Natural killer cell (primary cell): ENCODE data around the gene RAMACL. TPM values are rescaled to one million over a fixed set of nuclear protein-coding genes. Genes with fewer than 3 reads are reported as not detected.

Source experiments
- ATAC-seq, 3 donors: fragments of 150-1000 bp in 2 of 3; fragments of 200-7000 bp in 1 of 3; cut with Tn5 transposase; 1 replicate in 1 of 3; 2 replicates in 2 of 3; pipeline ENCODE4 v1.10.0; 2021; ENCODE audit warnings: mild to moderate bottlenecking in 2 of 3, moderate library complexity in 2 of 3
- DNase-seq, 2 donors: peaks; one replicate each; pipeline versions ENCODE4 v3.0.0 to v3.0.0-alpha.2; 2013 to 2021; ENCODE audit warnings: mixed read lengths in 1 of 2
- H3K27ac ChIP-seq: one replicate; pipeline ENCODE4 v1.5.1; 2013; ENCODE audit warnings: mild to moderate bottlenecking, low read length
- H3K27me3 ChIP-seq: one replicate; pipeline ENCODE4 v1.6.1; 2013; ENCODE audit warnings: low read length; ENCODE audit not compliant: control insufficient read depth, insufficient read depth
- H3K36me3 ChIP-seq: one replicate; pipeline ENCODE4 v1.6.1; 2013; ENCODE audit warnings: low read length; ENCODE audit not compliant: control insufficient read depth, insufficient read depth
- H3K4me1 ChIP-seq: one replicate; pipeline ENCODE4 v1.6.1; 2013; ENCODE audit warnings: low read length; ENCODE audit not compliant: control insufficient read depth, insufficient read depth
- H3K4me3 ChIP-seq: one replicate; pipeline ENCODE4 v1.5.1; 2013; ENCODE audit warnings: low read length
- H3K9me3 ChIP-seq: one replicate; pipeline ENCODE4 v1.6.1; 2013; ENCODE audit warnings: low read length; ENCODE audit not compliant: control insufficient read depth, insufficient read depth
- H3K27ac Mint-ChIP-seq, 2 donors: one replicate each; pipeline ENCODE4 v1.8.0; 2022; ENCODE audit warnings: mild to moderate bottlenecking in 2 of 2, mixed read lengths in 2 of 2, moderate library complexity in 1 of 2
- H3K27me3 Mint-ChIP-seq, 2 donors: one replicate each; pipeline ENCODE4 v1.8.0; 2022; ENCODE audit warnings: low read depth in 2 of 2, mixed read lengths in 2 of 2
- H3K36me3 Mint-ChIP-seq: one replicate; pipeline ENCODE4 v1.8.0; 2022; ENCODE audit warnings: mixed read lengths
- H3K4me1 Mint-ChIP-seq, 2 donors: one replicate each; pipeline ENCODE4 v1.8.0; 2022; ENCODE audit warnings: mixed read lengths in 2 of 2
- H3K4me3 Mint-ChIP-seq: one replicate; pipeline ENCODE4 v1.8.0; 2022; ENCODE audit warnings: mild to moderate bottlenecking, moderate library complexity, mixed read lengths
- H3K9me3 Mint-ChIP-seq, 2 donors: one replicate each; pipeline ENCODE4 v1.8.0; 2022; ENCODE audit warnings: mixed read lengths in 2 of 2
- CTCF ChIP-seq: fragments of 200-600 bp; IDR thresholded peaks from one replicate; pipeline ENCODE4 v1.8.0; 2022; ENCODE audit warnings: antibody characterized with exemption
- WGBS: methylation state at CpG from one replicate; pipeline ENCODE4 v1.1.7; 2013; ENCODE audit warnings: missing lambda C conversion rate; ENCODE audit not compliant: insufficient coverage; 5-methylcytosine and 5-hydroxymethylcytosine counted together
- intact Hi-C: fragments of 100-400 bp; cut with micrococcal nuclease; formaldehyde crosslinking; loops from one replicate; pipeline ENCODE4 v1.14.2; 2022
- total RNA-seq, 4 donors: library from RNA; stranded (reverse); fragments of 120-200 nt in 1 of 4; gene quantifications; one replicate each; pipeline versions ENCODE4 v1.2.3 to v1.2.4, GENCODE V29; 2013 to 2022

The RAMACL gene
- total RNA-seq, 3 donors from 2014 or later (not counting 1 experiment from before 2014, with no cell fraction given): 0.68 to 5.6 (median 1.1) TPM

GRCh38 chr6:166563200-166563599 is 23.3 kb downstream of the RAMACL start:
- ATAC-seq (no peak), DNase-seq (no peak)
- no peaks in the 10 kb centered on the region for H3K36me3 ChIP-seq
- Mint-ChIP-seq H3K36me3 (peaks cover 6% of the 10 kb centered on the region), H3K27me3 (peaks cover 11 to 17% of the 10 kb centered on the region in 2 donors), H3K4me1 (no peaks in the 10 kb centered on the region), H3K4me3 (no peak overlapping the region), H3K9me3 (no peaks in the 10 kb centered on the region), H3K27ac (no peak overlapping the region)
- no peak overlapping the region for H3K27ac ChIP-seq
- intact Hi-C loops: no loop called here
- H3K4me3 ChIP-seq: no peak overlapping the region
- WGBS: 50% methylated on average over 15 of the region's 16 CpGs
- H3K27me3 ChIP-seq: no peaks in the 10 kb centered on the region
- H3K9me3 ChIP-seq: no peaks in the 10 kb centered on the region
- H3K4me1 ChIP-seq: no peaks in the 10 kb centered on the region
- TF ChIP-seq CTCF: no peak

- Mint-ChIP-seq H3K4me3 (no peak overlapping the region), H3K27ac (no peak overlapping the region), H3K36me3 (peaks cover 6% of the 10 kb centered on the region), H3K9me3 (no peaks in the 10 kb centered on the region), H3K27me3 (peaks cover 11 to 17% of the 10 kb centered on the region in 2 donors), H3K4me1 (no peaks in the 10 kb centered on the region)
- 93% methylated on average over 9 of the region's 9 CpGs for WGBS
- no peaks in the 10 kb centered on the region for H3K27me3 ChIP-seq
- no peaks in the 10 kb centered on the region for H3K9me3 ChIP-seq
- H3K4me3 ChIP-seq: no peak overlapping the region
- H3K27ac ChIP-seq: no peak overlapping the region
- intact Hi-C loops: no loop called here
- ATAC-seq (no peak), DNase-seq (no peak)
- TF ChIP-seq CTCF: no peak
- H3K4me1 ChIP-seq: no peaks in the 10 kb centered on the region
- H3K36me3 ChIP-seq: no peaks in the 10 kb centered on the region
Observed at GRCh38 chr6:166562726-166563125, 23.8 kb downstream of the RAMACL start.

GRCh38 chr6:166561771-166562359 is 24.6 kb downstream of the RAMACL start:
- Histone ChIP-seq H3K9me3 (no peaks in the 10 kb centered on the region), H3K36me3 (no peaks in the 10 kb centered on the region), H3K27ac (no peak overlapping the region), H3K27me3 (no peaks in the 10 kb centered on the region), H3K4me1 (peaks cover 2% of the 10 kb centered on the region), H3K4me3 (no peak overlapping the region)
- H3K9me3 Mint-ChIP-seq: no peaks in the 10 kb centered on the region
- ATAC-seq (no peak), DNase-seq (no peak)
- no peak overlapping the region for H3K4me3 Mint-ChIP-seq
- peaks cover 6% of the 10 kb centered on the region for H3K36me3 Mint-ChIP-seq
- peaks cover 16 to 24% of the 10 kb centered on the region in 2 donors for H3K27me3 Mint-ChIP-seq
- intact Hi-C loops: no loop called here
- H3K4me1 Mint-ChIP-seq: peaks cover 4% of the 10 kb centered on the region in 2 donors
- 97% methylated on average over 8 of the region's 10 CpGs for WGBS
- no peak for TF ChIP-seq CTCF
- H3K27ac Mint-ChIP-seq: no peak overlapping the region

GRCh38 chr6:166560222-166560621 is 26.3 kb downstream of the RAMACL start:
- Mint-ChIP-seq H3K27ac (no peak overlapping the region), H3K4me3 (no peak overlapping the region), H3K4me1 (peaks cover 10 to 11% of the 10 kb centered on the region in 2 donors), H3K36me3 (peaks cover 6% of the 10 kb centered on the region), H3K9me3 (no peaks in the 10 kb centered on the region), H3K27me3 (peaks cover 29 to 34% of the 10 kb centered on the region in 2 donors)
- intact Hi-C loops: no loop called here
- Histone ChIP-seq H3K4me1 (peaks cover 3% of the 10 kb centered on the region), H3K27me3 (no peaks in the 10 kb centered on the region), H3K36me3 (no peaks in the 10 kb centered on the region), H3K9me3 (no peaks in the 10 kb centered on the region), H3K4me3 (no peak overlapping the region), H3K27ac (no peak overlapping the region)
- ATAC-seq (no peak), DNase-seq (no peak)
- 96% methylated on average over 3 of the region's 3 CpGs for WGBS
- TF ChIP-seq CTCF: no peak
